Immature natural killer cell (primary cell): ENCODE results near the gene TPI1. TPM values are rescaled to one million over a fixed set of nuclear protein-coding genes. Genes with fewer than 3 reads are reported as not detected.

Source experiments
- polyA plus RNA-seq, 3 donors: library from polyadenylated mRNA; unstranded; fragments of 300-500 nt; fragmentation: Illumina TruSeq; gene quantifications; one replicate each; pipeline ENCODE4 v1.2.3, GENCODE V29; 2021

Gene TPI1
- polyA plus RNA-seq, 3 donors from 2014 or later = 801 to 1,209 (median 811) TPM

Other genes starting within 250 kb of the TPI1 start
- gene LPAR5, start 231.6 kb upstream of the TPI1 start, polyA plus RNA-seq = 10 to 100 TPM in 2 of 3 donors, 1 to 10 TPM in 1; 9.6 to 36.1 (median 11.6) TPM
- 10 to 100 TPM in 1 of 3 donors, 1 to 10 TPM in 1, not detected in 1; 4.2 to 10.2 TPM for gene ACRBP, start 220.1 kb upstream of the TPI1 start, polyA plus RNA-seq
- 100 to 1,000 TPM in 1 of 3 donors, 10 to 100 TPM in 2; 60.7 to 156 (median 93.9) TPM for gene ING4, start 204.4 kb upstream of the TPI1 start, polyA plus RNA-seq
- 10 to 100 TPM; 14.6 to 41.5 (median 31.6) TPM for gene ZNF384, start 178.2 kb upstream of the TPI1 start, polyA plus RNA-seq
- gene PIANP, start 166.7 kb upstream of the TPI1 start, polyA plus RNA-seq = not detected
- 10 to 100 TPM; 34.1 to 62.1 (median 45.6) TPM for gene COPS7A, start 143.5 kb upstream of the TPI1 start, polyA plus RNA-seq
- 100 to 1,000 TPM; 102 to 165 (median 155) TPM for gene MLF2, start 114.4 kb upstream of the TPI1 start, polyA plus RNA-seq
- 1 to 10 TPM in 2 of 3 donors, under 1 TPM in 1; 0.40 to 8.0 (median 4.9) TPM for gene PTMS, start 101.2 kb upstream of the TPI1 start, polyA plus RNA-seq
- 1 to 10 TPM; 1.3 to 8.3 (median 1.6) TPM for gene LAG3, start 95.0 kb upstream of the TPI1 start, polyA plus RNA-seq
- 10 to 100 TPM in 1 of 3 donors, 1 to 10 TPM in 2; 2.0 to 11.7 (median 6.6) TPM for gene CD4, start 78.0 kb upstream of the TPI1 start, polyA plus RNA-seq
- not detected for gene GPR162, start 45.7 kb upstream of the TPI1 start, polyA plus RNA-seq
- not detected for gene P3H3, start 39.1 kb upstream of the TPI1 start, polyA plus RNA-seq
- gene GNB3, start 26.6 kb upstream of the TPI1 start, polyA plus RNA-seq = not detected
- 1 to 10 TPM in 1 of 3 donors, under 1 TPM in 1, not detected in 1; 0.99 to 1.5 TPM for gene CDCA3, start 16.2 kb upstream of the TPI1 start, polyA plus RNA-seq
- gene USP5, start 15.4 kb upstream of the TPI1 start, polyA plus RNA-seq = 10 to 100 TPM; 41.3 to 54.0 (median 52.0) TPM
- gene SPSB2, start 5.8 kb downstream of the TPI1 start, polyA plus RNA-seq = 10 to 100 TPM; 11.2 to 17.0 (median 11.4) TPM
- 1 to 10 TPM; 2.3 to 4.4 (median 2.4) TPM for gene LRRC23, start 37.3 kb downstream of the TPI1 start, polyA plus RNA-seq
- 1 to 10 TPM; 2.0 to 6.5 (median 3.8) TPM for gene ENO2, start 47.0 kb downstream of the TPI1 start, polyA plus RNA-seq
- gene ATN1, start 60.4 kb downstream of the TPI1 start, polyA plus RNA-seq = 1 to 10 TPM in 2 of 3 donors, not detected in 1; 1.0 to 2.1 TPM
- not detected for gene RNU7-1, start 76.3 kb downstream of the TPI1 start, polyA plus RNA-seq
- gene C12orf57, start 76.5 kb downstream of the TPI1 start, polyA plus RNA-seq = 100 to 1,000 TPM in 2 of 3 donors, 10 to 100 TPM in 1; 83.7 to 315 (median 170) TPM
- 100 to 1,000 TPM; 231 to 513 (median 294) TPM for gene PTPN6, start 83.8 kb downstream of the TPI1 start, polyA plus RNA-seq
- gene PHB2, start 103.1 kb downstream of the TPI1 start, polyA plus RNA-seq = 100 to 1,000 TPM; 121 to 141 (median 136) TPM
- gene EMG1, start 103.4 kb downstream of the TPI1 start, polyA plus RNA-seq = 10 to 100 TPM; 46.2 to 83.8 (median 65.5) TPM
- gene LPCAT3, start 150.9 kb downstream of the TPI1 start, polyA plus RNA-seq = 10 to 100 TPM; 18.4 to 39.2 (median 34.8) TPM
- gene C1S, start 193.2 kb downstream of the TPI1 start, polyA plus RNA-seq = not detected
- gene C1R, start 224.9 kb downstream of the TPI1 start, polyA plus RNA-seq = 1 to 10 TPM in 1 of 3 donors, under 1 TPM in 1, not detected in 1; 0.98 to 3.9 TPM
- 10 to 100 TPM in 1 of 3 donors, 1 to 10 TPM in 1, under 1 TPM in 1; 0.75 to 10.5 (median 8.5) TPM for gene C1RL, start 241.7 kb downstream of the TPI1 start, polyA plus RNA-seq